ENCODE results near the gene PLD1.

The PLD1 gene

DNA sequence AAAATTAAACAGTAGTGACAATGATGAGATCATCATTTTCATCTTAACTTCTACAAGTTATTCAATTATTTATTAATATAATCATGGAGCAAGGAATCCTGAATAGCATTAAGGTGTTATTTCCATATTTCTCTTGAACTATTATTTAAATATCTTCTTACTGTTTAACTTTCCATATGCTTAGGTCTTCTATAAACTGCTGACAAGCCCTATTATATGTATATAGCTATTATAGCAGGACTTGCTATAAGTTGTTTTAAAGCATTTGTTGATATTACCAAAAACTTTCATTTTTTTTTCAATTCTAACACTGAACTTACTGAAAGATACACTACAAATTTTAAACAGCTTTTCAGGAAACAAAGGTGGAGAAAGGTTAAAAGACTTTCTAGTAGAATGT lies 76.7 kb downstream of the PLD1 start:
- no peaks in the 10 kb centered on the region for H3K9me3 ChIP-seq (ENCODE audit: control insufficient read depth, insufficient read depth, low read length)
- no peak overlapping the region for H3K9ac ChIP-seq (ENCODE audit: low read depth, low read length)
- H3K4me3 ChIP-seq (ENCODE audit: low read depth, low read length): no peak overlapping the region
- H3K27me3 ChIP-seq (ENCODE audit: control insufficient read depth, insufficient read depth, low read length): no peaks in the 10 kb centered on the region
- H3K36me3 ChIP-seq (ENCODE audit: control insufficient read depth, insufficient read depth, low read length): no peaks in the 10 kb centered on the region
- no peak overlapping the region for H3K27ac ChIP-seq (ENCODE audit: low read depth, low read length)
- peaks cover 8% of the 10 kb centered on the region; the same call in 1 of the 2 replicates for H3K4me1 ChIP-seq (ENCODE audit: control insufficient read depth, insufficient read depth, low read length)

DNA sequence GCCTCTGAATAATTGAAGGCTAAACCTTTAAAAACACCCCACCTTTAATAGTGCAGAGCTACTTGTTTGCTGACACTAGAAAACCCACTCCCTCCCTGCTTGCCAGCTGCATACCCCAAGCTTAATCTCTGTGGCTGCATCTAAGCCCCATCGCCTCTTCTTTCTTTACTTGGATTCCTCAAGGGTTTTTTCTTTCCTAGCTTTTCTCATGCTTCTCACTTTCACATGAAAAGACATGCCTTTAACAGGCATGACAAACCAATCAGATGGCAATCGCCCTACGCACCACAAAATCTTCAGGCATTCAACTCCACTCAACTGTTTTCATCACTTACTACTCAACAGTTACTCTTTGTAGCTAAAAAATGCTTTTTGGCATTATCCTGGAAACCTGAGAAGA lies 77.5 kb downstream of the PLD1 start:
- peaks cover 8% of the 10 kb centered on the region; the same call in 1 of the 2 replicates for H3K4me1 ChIP-seq (ENCODE audit: control insufficient read depth, insufficient read depth, low read length)
- no peak overlapping the region for H3K9ac ChIP-seq (ENCODE audit: low read depth, low read length)
- no peaks in the 10 kb centered on the region for H3K27me3 ChIP-seq (ENCODE audit: control insufficient read depth, insufficient read depth, low read length)
- no peak overlapping the region for H3K27ac ChIP-seq (ENCODE audit: low read depth, low read length)
- no peaks in the 10 kb centered on the region for H3K9me3 ChIP-seq (ENCODE audit: control insufficient read depth, insufficient read depth, low read length)
- no peak overlapping the region for H3K4me3 ChIP-seq (ENCODE audit: low read depth, low read length)
- H3K36me3 ChIP-seq (ENCODE audit: control insufficient read depth, insufficient read depth, low read length): no peaks in the 10 kb centered on the region

DNA sequence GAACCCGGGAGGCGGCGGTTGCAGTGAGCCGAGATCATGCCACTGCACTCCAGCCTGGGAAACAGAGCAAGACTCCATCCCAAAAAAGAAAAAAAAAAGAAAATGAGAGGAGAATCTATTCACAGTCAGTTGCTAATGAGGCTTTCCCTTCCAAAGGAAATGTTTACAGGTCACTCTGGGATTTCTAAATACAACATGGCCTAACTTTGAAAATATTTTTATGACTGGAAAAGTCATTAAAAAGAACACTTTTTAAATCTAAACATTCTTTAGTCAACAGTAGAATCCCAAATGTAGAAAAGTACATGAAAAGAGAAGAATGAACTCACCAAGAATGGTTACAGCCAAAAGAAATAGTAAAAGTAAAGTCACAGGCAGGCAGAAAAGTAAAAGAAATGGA lies 78.6 kb downstream of the PLD1 start:
- Histone ChIP-seq H3K27me3 (ENCODE audit: control insufficient read depth, insufficient read depth, low read length) (no peaks in the 10 kb centered on the region), H3K9me3 (ENCODE audit: control insufficient read depth, insufficient read depth, low read length) (no peaks in the 10 kb centered on the region), H3K4me1 (ENCODE audit: control insufficient read depth, insufficient read depth, low read length) (peaks cover 15% of the 10 kb centered on the region)

DNA sequence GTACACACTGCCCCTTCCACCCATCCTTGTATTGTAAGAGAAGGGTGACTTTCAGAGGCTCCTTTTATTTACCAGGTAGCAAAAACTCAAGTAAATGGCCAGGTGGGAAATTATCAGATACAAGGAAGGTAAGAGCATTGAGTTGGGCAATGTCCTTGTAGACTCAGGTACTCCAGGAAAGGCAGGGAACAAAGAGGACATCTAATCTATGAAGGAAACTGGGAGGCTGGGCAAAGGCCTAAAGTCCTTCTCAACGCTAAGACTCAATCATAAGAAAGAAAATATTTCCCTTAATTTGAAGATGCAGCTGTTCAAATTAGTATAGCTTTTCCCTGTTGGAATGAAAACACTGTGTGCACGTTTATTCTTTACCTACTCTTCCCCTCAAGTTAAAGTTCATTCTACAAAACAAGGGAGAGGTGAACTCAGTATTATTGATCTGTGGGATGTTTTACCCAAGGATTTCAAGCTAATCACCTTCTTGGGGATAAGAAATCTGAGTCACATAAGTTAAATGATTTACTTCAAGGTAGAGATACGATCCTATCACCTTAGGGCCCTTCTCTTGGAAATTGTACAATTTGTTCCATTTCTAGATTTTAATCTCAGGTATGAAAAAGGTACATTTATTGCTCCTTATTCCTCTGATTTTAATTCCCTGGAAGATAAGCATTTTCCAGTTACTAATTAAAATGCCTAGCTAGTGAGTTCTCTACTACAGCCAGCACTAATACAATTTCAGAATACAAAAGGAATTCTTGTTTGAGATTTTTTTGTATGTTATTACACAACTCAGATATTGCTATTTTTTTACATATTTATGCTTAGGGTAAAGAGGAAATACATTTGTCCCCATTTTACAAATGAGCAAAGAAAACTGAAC lies 80.6 kb downstream of the PLD1 start:
- Histone ChIP-seq H3K36me3 (ENCODE audit: control insufficient read depth, insufficient read depth, low read length) (no peaks in the 10 kb centered on the region), H3K9me3 (ENCODE audit: control insufficient read depth, insufficient read depth, low read length) (no peaks in the 10 kb centered on the region), H3K27me3 (ENCODE audit: control insufficient read depth, insufficient read depth, low read length) (no peaks in the 10 kb centered on the region), H3K27ac (ENCODE audit: low read depth, low read length) (no peak overlapping the region), H3K9ac (ENCODE audit: low read depth, low read length) (no peak overlapping the region), H3K4me1 (ENCODE audit: control insufficient read depth, insufficient read depth, low read length) (peaks cover 15% of the 10 kb centered on the region), H3K4me3 (ENCODE audit: low read depth, low read length) (no peak overlapping the region)

More for the DNA sequence above, 78.6 kb downstream of the PLD1 start:
- Histone ChIP-seq H3K27ac (ENCODE audit: low read depth, low read length) (no peak overlapping the region), H3K9ac (ENCODE audit: low read depth, low read length) (no peak overlapping the region), H3K36me3 (ENCODE audit: control insufficient read depth, insufficient read depth, low read length) (no peaks in the 10 kb centered on the region), H3K4me3 (ENCODE audit: low read depth, low read length) (no peak overlapping the region)

DNA sequence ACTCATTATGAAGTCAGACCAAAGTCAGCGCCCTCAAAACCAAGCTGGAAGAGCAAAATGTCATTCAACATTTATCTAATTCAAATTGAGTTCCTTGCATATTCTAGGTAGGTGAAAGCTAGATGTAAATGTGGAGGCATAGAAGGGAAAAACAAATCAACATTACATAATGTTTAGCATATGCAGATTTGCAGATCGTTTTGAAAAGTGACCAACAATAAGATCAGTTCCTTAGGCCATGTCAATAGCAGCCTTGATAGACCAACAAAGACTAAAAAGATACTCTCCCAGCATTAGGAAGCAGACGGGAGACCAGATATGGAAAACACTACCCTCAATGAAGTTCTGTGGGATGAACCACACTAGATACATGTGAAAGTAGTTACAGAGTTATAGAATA lies 83.0 kb downstream of the PLD1 start:
- Histone ChIP-seq H3K4me3 (ENCODE audit: low read depth, low read length) (no peak overlapping the region; the same call in 1 of the 2 replicates), H3K36me3 (ENCODE audit: control insufficient read depth, insufficient read depth, low read length) (no peaks in the 10 kb centered on the region), H3K9ac (ENCODE audit: low read depth, low read length) (no peak overlapping the region)

DNA sequence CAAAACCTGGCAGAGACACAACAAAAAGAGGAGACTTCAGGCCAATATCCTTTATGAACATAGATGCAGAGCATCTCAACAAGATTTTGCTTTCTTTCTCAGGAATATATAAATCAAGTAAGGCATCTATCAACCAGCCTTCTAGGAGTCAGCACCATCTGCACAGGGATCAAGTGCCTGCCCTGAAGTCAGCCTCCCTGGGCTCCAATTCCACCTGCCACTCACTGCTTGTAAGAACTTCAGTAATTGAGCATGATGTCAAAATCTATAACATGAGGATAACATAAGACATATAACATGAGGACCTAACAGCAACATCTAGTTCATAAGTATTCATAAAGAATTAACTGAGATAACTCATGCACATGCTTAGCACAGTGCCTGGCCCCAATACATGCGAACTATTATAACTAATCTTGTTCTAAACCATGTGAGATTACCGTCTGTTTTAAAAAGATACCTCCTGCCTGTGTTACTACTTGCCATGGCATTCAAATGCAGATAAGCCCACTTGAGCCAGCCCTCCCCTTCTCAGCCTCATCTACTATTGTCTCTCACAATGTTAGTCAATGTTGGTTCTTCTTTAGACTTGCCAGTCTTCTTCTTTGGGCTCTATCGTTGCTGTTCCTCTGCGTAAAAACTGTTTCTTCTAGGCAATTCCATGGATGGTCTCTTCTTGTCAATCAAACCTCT lies 91.6 kb downstream of the PLD1 start:
- Histone ChIP-seq H3K27ac (ENCODE audit: low read depth, low read length) (no peak overlapping the region), H3K36me3 (ENCODE audit: control insufficient read depth, insufficient read depth, low read length) (no peaks in the 10 kb centered on the region), H3K27me3 (ENCODE audit: control insufficient read depth, insufficient read depth, low read length) (no peaks in the 10 kb centered on the region), H3K4me3 (ENCODE audit: low read depth, low read length) (no peak overlapping the region), H3K9me3 (ENCODE audit: control insufficient read depth, insufficient read depth, low read length) (no peaks in the 10 kb centered on the region; the same call in 1 of the 2 replicates), H3K9ac (ENCODE audit: low read depth, low read length) (no peak overlapping the region), H3K4me1 (ENCODE audit: control insufficient read depth, insufficient read depth, low read length) (peaks cover 25% of the 10 kb centered on the region)

More for the DNA sequence above, 83.0 kb downstream of the PLD1 start:
- H3K27ac ChIP-seq (ENCODE audit: low read depth, low read length): no peak overlapping the region
- H3K27me3 ChIP-seq (ENCODE audit: control insufficient read depth, insufficient read depth, low read length): no peaks in the 10 kb centered on the region
- no peaks in the 10 kb centered on the region for H3K9me3 ChIP-seq (ENCODE audit: control insufficient read depth, insufficient read depth, low read length)
- H3K4me1 ChIP-seq (ENCODE audit: control insufficient read depth, insufficient read depth, low read length): peaks cover 15% of the 10 kb centered on the region

DNA sequence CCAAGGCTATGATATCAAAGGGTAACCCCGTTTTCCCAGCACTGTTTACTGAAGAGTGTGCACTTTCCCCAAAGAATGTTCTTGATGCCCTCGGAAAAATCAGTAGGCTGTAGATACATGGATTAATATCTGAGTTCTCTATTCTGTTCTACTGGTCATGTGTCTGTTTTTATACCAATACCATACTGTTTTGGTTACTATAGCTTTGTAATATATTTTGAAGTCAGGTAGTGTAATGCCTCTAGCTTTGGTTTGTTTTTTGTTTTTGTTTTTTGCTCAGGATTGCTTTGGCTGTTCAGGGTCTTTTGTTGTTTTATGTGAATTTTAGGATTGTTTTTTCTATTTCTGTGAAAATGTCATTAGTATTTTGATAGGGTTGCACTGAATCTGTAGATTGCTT lies 95.1 kb downstream of the PLD1 start:
- Histone ChIP-seq H3K27me3 (ENCODE audit: control insufficient read depth, insufficient read depth, low read length) (no peaks in the 10 kb centered on the region), H3K4me1 (ENCODE audit: control insufficient read depth, insufficient read depth, low read length) (peaks cover 17% of the 10 kb centered on the region), H3K4me3 (ENCODE audit: low read depth, low read length) (no peak overlapping the region), H3K27ac (ENCODE audit: low read depth, low read length) (no peak overlapping the region), H3K9ac (ENCODE audit: low read depth, low read length) (no peak overlapping the region), H3K36me3 (ENCODE audit: control insufficient read depth, insufficient read depth, low read length) (no peaks in the 10 kb centered on the region), H3K9me3 (ENCODE audit: control insufficient read depth, insufficient read depth, low read length) (no peaks in the 10 kb centered on the region; the same call in 1 of the 2 replicates)

DNA sequence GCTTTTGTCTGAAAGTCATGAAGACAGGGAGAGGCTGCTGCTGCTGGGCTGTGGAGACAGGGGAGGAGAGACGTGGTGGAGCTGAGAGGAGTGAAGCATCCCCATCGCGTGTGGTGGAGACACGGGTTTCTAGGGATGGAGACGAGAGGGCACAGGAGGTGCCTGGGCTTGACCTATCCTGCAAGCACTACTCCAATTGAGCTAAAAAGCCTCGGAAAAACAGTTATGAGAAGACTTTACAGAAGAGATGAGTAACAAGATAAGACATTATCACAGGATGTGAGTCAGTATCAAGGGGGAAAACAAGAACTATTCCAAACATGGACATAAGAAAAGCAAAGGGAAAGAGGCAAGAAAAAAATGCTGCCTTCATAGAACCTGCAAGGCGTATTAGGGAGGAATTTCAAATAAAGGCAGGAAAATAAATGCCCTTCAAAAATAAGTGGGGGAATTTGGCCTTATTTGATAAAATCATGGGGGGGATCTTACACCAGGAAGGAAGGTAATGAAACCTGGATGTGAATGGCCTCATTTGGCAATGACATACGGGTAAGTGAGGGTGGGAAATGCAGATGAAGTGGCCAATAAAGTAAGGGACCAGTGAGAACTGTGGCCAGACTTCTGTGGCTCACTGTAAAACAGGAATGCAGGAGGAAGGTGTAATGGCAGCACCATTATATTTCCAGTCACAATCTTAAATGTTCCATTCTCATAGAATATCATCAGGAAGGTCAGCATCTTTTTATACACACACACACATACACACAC lies 97.9 kb downstream of the PLD1 start:
- Histone ChIP-seq H3K4me3 (ENCODE audit: low read depth, low read length) (no peak overlapping the region), H3K4me1 (ENCODE audit: control insufficient read depth, insufficient read depth, low read length) (peaks cover 7% of the 10 kb centered on the region), H3K36me3 (ENCODE audit: control insufficient read depth, insufficient read depth, low read length) (no peaks in the 10 kb centered on the region), H3K9ac (ENCODE audit: low read depth, low read length) (no peak overlapping the region), H3K27ac (ENCODE audit: low read depth, low read length) (no peak overlapping the region), H3K27me3 (ENCODE audit: control insufficient read depth, insufficient read depth, low read length) (no peaks in the 10 kb centered on the region), H3K9me3 (ENCODE audit: control insufficient read depth, insufficient read depth, low read length) (no peaks in the 10 kb centered on the region; the same call in 1 of the 2 replicates)

DNA sequence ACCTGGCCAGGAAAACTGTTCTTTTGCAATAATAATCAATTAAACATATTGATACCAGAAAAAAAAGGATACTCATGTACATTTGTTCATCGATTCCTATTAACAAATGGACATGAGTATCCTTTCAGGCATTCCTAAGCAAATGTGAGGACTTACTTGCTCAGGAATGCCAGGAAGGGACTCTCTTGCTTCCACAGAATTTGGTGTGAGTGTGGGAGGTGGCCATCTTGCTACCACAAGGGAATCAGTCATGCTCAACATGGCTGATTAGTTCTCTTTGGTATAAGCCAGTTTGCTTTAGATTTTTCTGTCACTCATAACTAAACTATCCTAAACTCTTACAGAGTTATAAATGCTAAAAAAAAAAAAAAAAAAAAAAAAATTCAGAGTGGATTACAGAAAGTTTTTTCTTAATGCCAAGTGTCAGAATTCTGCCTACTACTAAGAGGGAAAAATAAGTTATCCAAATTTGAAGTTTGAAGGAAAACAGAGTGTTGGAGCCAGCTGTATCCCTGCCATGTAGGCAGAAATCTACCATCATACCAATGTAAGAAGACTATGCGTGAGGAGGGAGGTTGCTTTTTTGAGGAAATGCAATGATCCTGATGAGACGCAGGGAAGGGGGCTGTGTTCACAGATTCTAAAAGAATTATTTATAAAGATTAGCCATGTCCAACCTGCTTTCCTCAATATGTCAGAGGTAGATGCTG lies 98.7 kb downstream of the PLD1 start:
- H3K9me3 ChIP-seq (ENCODE audit: control insufficient read depth, insufficient read depth, low read length): no peaks in the 10 kb centered on the region; the same call in 1 of the 2 replicates
- no peak overlapping the region for H3K27ac ChIP-seq (ENCODE audit: low read depth, low read length)
- H3K36me3 ChIP-seq (ENCODE audit: control insufficient read depth, insufficient read depth, low read length): no peaks in the 10 kb centered on the region
- H3K4me3 ChIP-seq (ENCODE audit: low read depth, low read length): no peak overlapping the region
- no peaks in the 10 kb centered on the region for H3K27me3 ChIP-seq (ENCODE audit: control insufficient read depth, insufficient read depth, low read length)
- H3K9ac ChIP-seq (ENCODE audit: low read depth, low read length): no peak overlapping the region
- peaks cover 7% of the 10 kb centered on the region for H3K4me1 ChIP-seq (ENCODE audit: control insufficient read depth, insufficient read depth, low read length)

DNA sequence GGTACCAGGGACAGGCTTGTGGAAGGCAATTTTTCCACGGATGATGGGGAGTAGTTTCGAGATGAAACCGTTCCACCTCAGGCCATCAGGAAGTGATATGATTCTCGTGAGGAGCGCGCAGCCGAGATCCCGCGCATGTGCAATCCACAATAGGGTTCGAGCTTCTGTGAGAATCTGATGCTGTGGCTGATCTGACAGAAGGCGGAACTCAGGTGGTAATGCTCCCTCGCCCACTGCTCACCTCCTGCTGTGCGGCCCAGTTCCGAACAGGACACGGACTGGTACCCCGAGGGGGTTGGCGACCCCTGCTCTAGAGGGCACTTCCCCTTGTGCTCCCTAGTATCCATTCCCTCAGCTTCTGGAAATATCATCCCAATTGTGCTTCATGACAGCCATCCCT lies 99.9 kb downstream of the PLD1 start:
- Histone ChIP-seq H3K27me3 (ENCODE audit: control insufficient read depth, insufficient read depth, low read length) (no peaks in the 10 kb centered on the region), H3K27ac (ENCODE audit: low read depth, low read length) (no peak overlapping the region), H3K4me1 (ENCODE audit: control insufficient read depth, insufficient read depth, low read length) (peaks cover 7% of the 10 kb centered on the region), H3K9ac (ENCODE audit: low read depth, low read length) (no peak overlapping the region), H3K36me3 (ENCODE audit: control insufficient read depth, insufficient read depth, low read length) (no peaks in the 10 kb centered on the region), H3K4me3 (ENCODE audit: low read depth, low read length) (no peak overlapping the region), H3K9me3 (ENCODE audit: control insufficient read depth, insufficient read depth, low read length) (no peaks in the 10 kb centered on the region; the same call in 1 of the 2 replicates)

Measured in HUES48 (cell line).